K562 (cell line): ENCODE data around the gene KNL1. TPM values are rescaled to one million over a fixed set of nuclear protein-coding genes. Genes with fewer than 3 reads are reported as not detected.
A peak's percentile ranks its signal among the peaks of the same experiment; 100 is the strongest.

Experiments
- ATAC-seq: fragments of 200-7000 bp; cut with Tn5 transposase; 3 replicates; pipeline ENCODE4 v1.9.1; 2020; ENCODE audit warnings: moderate library complexity
- BruUV-seq: library from RNA; stranded (reverse); fragments of 400-500 nt; replicated peaks from 2 replicates; lab custom pipeline; 2021; lab: Mats Ljungman, UMichigan
- CTCF ChIA-PET: fragments of 300-600 bp; formaldehyde crosslinking; extraction: SDS; loops from one replicate; lab custom pipeline; 2021; ENCODE audit warnings: low intra/inter-chr PET ratio; lab: Yijun Ruan, JAX
- POLR2A ChIA-PET: fragments of 300-600, 350-650 bp; sonication (Branson Sonifier 250); formaldehyde crosslinking; extraction: SDS; loops from one replicate; lab custom pipeline; 2021; ENCODE audit warnings: antibody characterized with exemption, inconsistent platforms; lab: Yijun Ruan, JAX
- DNase-seq, 4 experiments: peaks; one replicate each; pipeline versions ENCODE4 v3.0.0 to v3.0.0-alpha.2; 2011 to 2018; ENCODE audit warnings: low spot score in 3 of 4, mixed read lengths in 3 of 4; ENCODE audit errors: extremely low read depth in 1 of 4
- FAIRE-seq: peaks from 2 replicates; lab custom pipeline; 2011; peaks lifted over from hg19 to GRCh38; lab: Jason Lieb, UNC
- H2AFZ ChIP-seq: 2 replicates; pipeline ENCODE4 v1.6.0; 2011; ENCODE audit warnings: low read depth, low read length, control low read depth, inconsistent platforms
- H3K27ac ChIP-seq: fragments of 200-600 bp; 3 replicates; pipeline ENCODE4 v1.8.0; 2011; ENCODE audit warnings: low read depth, mild to moderate bottlenecking, control low read depth, inconsistent platforms, low read length, moderate library complexity, mixed read lengths; ENCODE audit errors: extremely low read depth
- H3K27me3 ChIP-seq, 2 experiments: fragments of 300-600 bp in 1 of 2; 2 replicates in 1 of 2; 3 replicates in 1 of 2; pipeline versions ENCODE4 v1.6.0 to v1.8.0; 2011; ENCODE audit warnings: inconsistent platforms in 2 of 2, low read length in 2 of 2, mild to moderate bottlenecking in 1 of 2, mixed read lengths in 1 of 2, moderate library complexity in 1 of 2; ENCODE audit not compliant: control insufficient read depth in 2 of 2, insufficient read depth in 2 of 2
- H3K36me3 ChIP-seq: fragments of 300-600 bp; 3 replicates; pipeline ENCODE4 v1.8.0; 2011; ENCODE audit warnings: mild to moderate bottlenecking, low read length, inconsistent platforms; ENCODE audit not compliant: control insufficient read depth, insufficient read depth
- H3K4me1 ChIP-seq, 2 experiments: fragments of 200-600 bp in 1 of 2; replicated peaks in 1 of 2; 2 replicates in 1 of 2; 3 replicates in 1 of 2; pipeline versions ENCODE4 v1.5.1 to v1.8.0; 2011; ENCODE audit warnings: inconsistent platforms in 2 of 2, low read length in 2 of 2, mild to moderate bottlenecking in 1 of 2, mixed read lengths in 1 of 2, moderate library complexity in 1 of 2; ENCODE audit not compliant: control insufficient read depth in 2 of 2, insufficient read depth in 2 of 2
- H3K4me2 ChIP-seq: 2 replicates; pipeline ENCODE4 v1.6.1; 2011; ENCODE audit warnings: low read length, control low read depth, inconsistent platforms, mixed read lengths; ENCODE audit not compliant: insufficient read depth
- H3K4me3 ChIP-seq: fragments of 200-600 bp; sonication (generic), shearing (Covaris generic); 2 replicates; pipeline ENCODE4 v1.5.1; 2016; ENCODE audit warnings: control low read depth, inconsistent platforms
- H3K79me2 ChIP-seq: fragments of 200-600 bp; 3 replicates; pipeline ENCODE4 v1.8.0; 2011; ENCODE audit warnings: low read length, inconsistent platforms; ENCODE audit not compliant: control insufficient read depth, insufficient read depth
- H3K9ac ChIP-seq, 2 experiments: 2 replicates each; pipeline versions ENCODE4 v1.6.0 to v1.6.1; 2011; ENCODE audit warnings: low read depth in 2 of 2, low read length in 2 of 2, control low read depth in 1 of 2, inconsistent platforms in 1 of 2, mild to moderate bottlenecking in 1 of 2, mixed read lengths in 1 of 2; ENCODE audit not compliant: insufficient read depth in 1 of 2
- H3K9me1 ChIP-seq: one replicate; pipeline ENCODE4 v1.6.0; 2011; ENCODE audit warnings: inconsistent platforms, mild to moderate bottlenecking, low read length, moderate library complexity; ENCODE audit not compliant: control insufficient read depth, insufficient read depth
- H3K9me3 ChIP-seq: replicated peaks from 2 replicates; pipeline ENCODE4 v1.5.1; 2011; ENCODE audit warnings: low read depth, low read length, inconsistent platforms; ENCODE audit not compliant: control insufficient read depth, insufficient read depth
- H4K20me1 ChIP-seq: replicated peaks from 2 replicates; pipeline ENCODE4 v1.6.1; 2011; ENCODE audit warnings: low read length, inconsistent platforms, mixed read lengths; ENCODE audit not compliant: control insufficient read depth, insufficient read depth
- ATF6 ChIP-seq: sonication (generic); formaldehyde crosslinking; IDR thresholded peaks from 2 replicates; pipeline ENCODE4 v1.4.0; 2020; ENCODE audit warnings: mild to moderate bottlenecking, missing genetic modification reagents
- BCOR ChIP-seq: fragments of 450-650 bp; IDR thresholded peaks from 2 replicates; pipeline ENCODE4 v1.6.1; 2016
- CBX5 ChIP-seq: IDR thresholded peaks from 2 replicates; pipeline ENCODE4 v1.6.1; 2014; ENCODE audit warnings: low read depth, borderline replicate concordance
- CREM ChIP-seq: IDR thresholded peaks from 2 replicates; pipeline ENCODE4 v1.6.1; 2014; ENCODE audit warnings: antibody characterized with exemption, low read depth
- ETS1 ChIP-seq: conservative IDR thresholded peaks from 2 replicates; pipeline ENCODE4 v1.6.1; 2011; ENCODE audit warnings: low read depth, mild to moderate bottlenecking, low read length; ENCODE audit not compliant: control insufficient read depth
- FOXP1 ChIP-seq: sonication (generic); formaldehyde crosslinking; IDR thresholded peaks from 2 replicates; pipeline ENCODE4 v1.8.0; 2022; ENCODE audit warnings: mild to moderate bottlenecking, missing genetic modification reagents
- GABPA ChIP-seq: fragments of 200-800 bp; sonication (Bioruptor generic); conservative IDR thresholded peaks from 2 replicates; pipeline ENCODE4 v1.6.1; 2016; ENCODE audit warnings: low read depth, missing genetic modification characterization, missing compliant biosample characterization
- GABPB1 ChIP-seq: sonication (generic); formaldehyde crosslinking; IDR thresholded peaks from 2 replicates; pipeline ENCODE4 v1.8.0; 2022; ENCODE audit warnings: mild to moderate bottlenecking, missing genetic modification reagents
- GTF2F1 ChIP-seq: IDR thresholded peaks from 2 replicates; pipeline ENCODE4 v1.6.1; 2011; ENCODE audit warnings: low read depth, low read length, improper control_type of control experiment
- HDAC1 ChIP-seq, 2 experiments: fragments of 450-650 bp; IDR thresholded peaks; 2 replicates each; pipeline ENCODE4 v1.6.1; 2016 to 2017; ENCODE audit warnings: inconsistent platforms in 1 of 2, mild to moderate bottlenecking in 1 of 2, moderate library complexity in 1 of 2
- PHF8 ChIP-seq: fragments of 200-600 bp; sonication (generic); IDR thresholded peaks from 2 replicates; pipeline ENCODE4 v1.6.1; 2012; ENCODE audit warnings: mixed run types, mild to moderate bottlenecking, inconsistent platforms, low read length, moderate library complexity, borderline replicate concordance
- PRDM10 ChIP-seq: fragments of 450-650 bp; IDR thresholded peaks from 2 replicates; pipeline ENCODE4 v1.6.1; 2018; ENCODE audit not compliant: partially characterized antibody
- RBBP5 ChIP-seq: fragments of 200-600 bp; sonication (generic); IDR thresholded peaks from 2 replicates; pipeline ENCODE4 v1.6.1; 2012; ENCODE audit warnings: borderline replicate concordance, mild to moderate bottlenecking, low read length, control low read depth, inconsistent platforms; ENCODE audit not compliant: insufficient read depth, poor library complexity, severe bottlenecking
- SRF ChIP-seq, 2 experiments: fragments of 250-450, 450-650 bp in 1 of 2; sonication (Bioruptor Pico) in 1 of 2; sonication (generic) in 1 of 2; formaldehyde crosslinking; IDR thresholded peaks; 2 replicates each; pipeline versions ENCODE4 v1.5.0 to v1.5.1; 2020 to 2022; ENCODE audit warnings: mild to moderate bottlenecking in 1 of 2, missing genetic modification reagents in 1 of 2
- STAT5B ChIP-seq: fragments of 250-450 bp; sonication (Bioruptor Pico); IDR thresholded peaks from 2 replicates; pipeline ENCODE4 v1.8.0; 2021; ENCODE audit warnings: mild to moderate bottlenecking, inconsistent platforms
- TARDBP ChIP-seq: fragments of 450-650 bp; IDR thresholded peaks from 2 replicates; pipeline ENCODE4 v1.6.1; 2016
- WGBS: fragments of 100-300 bp; shearing (Covaris generic); methylation state at CpG from one replicate; pipeline ENCODE4 v1.1.6; 2016; ENCODE audit warnings: low coverage, mixed read lengths; ENCODE audit not compliant: insufficient coverage; ENCODE audit errors: missing lambda C conversion rate; 5-methylcytosine and 5-hydroxymethylcytosine counted together
- in situ Hi-C: fragments of 300-500 bp; cut with MboI; formaldehyde crosslinking; loops from 4 replicates; pipeline ENCODE4 v1.15.0; 2018; ENCODE audit warnings: inconsistent platforms, mixed read lengths
- intact Hi-C: fragments of 100-400 bp; cut with micrococcal nuclease; formaldehyde crosslinking; loops from 2 replicates; pipeline ENCODE4 v1.14.2; 2022
- polyA plus RNA-seq, 8 experiments: library from polyadenylated mRNA; depleted of rRNA in 4 of 8; stranded (reverse) in 5 of 8; unstranded in 3 of 8; fragments of >200 nt; fragmentation: Nextera tagmentation in 2 of 8; fragmentation: Illumina TruSeq in 1 of 8; extraction: Ambion mirVana in 2 of 8; extraction: Trizol in 1 of 8; gene quantifications; 2 replicates each; pipeline versions ENCODE4 v1.2.1 to v1.2.3, GENCODE V29; 2011 to 2014; ENCODE audit warnings: inconsistent platforms in 1 of 8, missing spikeins in 1 of 8
- total RNA-seq, 7 experiments: library from RNA; depleted of rRNA in 6 of 7; stranded (reverse); fragments of >200 nt in 6 of 7; fragmentation: Illumina TruSeq in 2 of 7; extraction: Trizol in 2 of 7; gene quantifications; 2 replicates each; pipeline versions ENCODE4 v1.2.1 to v1.2.3, GENCODE V29; 2011 to 2021; ENCODE audit warnings: low replicate concordance in 1 of 7

The KNL1 gene
- total and polyA plus RNA-seq, 9 of the 15 experiments (the other 6 are each of a cell fraction or from before 2014, with no cell fraction given) = 14.5 to 65.4 (median 34.6) TPM

GRCh38 chr15:40594429-40594836 is 384 bp downstream of the KNL1 start:
- BruUV-seq = TSS peak; percentile 72
- CTCF ChIA-PET = no interaction called here
- in situ Hi-C loops = no loop called here
- TF ChIP-seq PHF8 = peak; percentile 30; the same call in 1 of the 2 replicates
- TF ChIP-seq TARDBP = no peak
- TF ChIP-seq GTF2F1 = no peak
- TF ChIP-seq ATF6 (CRISPR knock-in tag) = 0 out of 2 replicates have a peak, but pooled peaks have one; percentile 6
- peak; percentile 71 for TF ChIP-seq CREM
- no peak for TF ChIP-seq SRF (CRISPR knock-in tag; IDR thresholded peaks at IDR 0.05)
- TF ChIP-seq GABPA = peak; percentile 60; the same call in 1 of the 2 replicates
- peak; percentile 38 for TF ChIP-seq GABPB1 (CRISPR knock-in tag)
- TF ChIP-seq HDAC1 (IDR thresholded peaks at IDR 0.05) = peak in 1 of 2 experiments; percentile 69; a peak in 1 of 4 replicates
- TF ChIP-seq PRDM10 = peak; percentile 93
- peak; percentile 41; the same call in 1 of the 2 replicates for TF ChIP-seq BCOR
- peak; percentile 97 for TF ChIP-seq RBBP5
- TF ChIP-seq STAT5B (CRISPR knock-in tag) = no peak
- no peak for TF ChIP-seq CBX5
- peak; percentile 39; the same call in 1 of the 2 replicates for TF ChIP-seq ETS1
- TF ChIP-seq FOXP1 (CRISPR knock-in tag) = 0 out of 2 replicates have a peak, but pooled peaks have one; percentile 23

More at GRCh38 chr15:40594429-40594836, 384 bp downstream of the KNL1 start:
- peak overlapping the region; percentile 87 for H3K4me2 ChIP-seq
- ATAC-seq (peak; percentile 87), DNase-seq (peak; percentile 59 to 83 (median 70)), FAIRE-seq (no peak)
- H3K9ac ChIP-seq = peak overlapping the region; percentile 85 to 98
- H3K9me3 ChIP-seq = no peaks in the 10 kb centered on the region
- under 1% methylated on average over 31 of the region's 31 CpGs for WGBS
- H2AFZ ChIP-seq = peak overlapping the region; percentile 98
- no peaks in the 10 kb centered on the region for H3K9me1 ChIP-seq
- H3K27ac ChIP-seq = peak overlapping the region; percentile 88
- peaks cover 13 to 16% of the 10 kb centered on the region in 2 experiments; a peak in 4 of 5 replicates for H3K4me1 ChIP-seq
- POLR2A ChIA-PET = interaction anchor here (0.7 kb wide), 1 partner anchor 146 kb away, joined by 3 read pairs; no protein-coding TSS in a partner anchor
- intact Hi-C loops = loop anchor here (1.0 to 10.0 kb wide), 4 partner anchors 27 to 300 kb away; partner anchors contain the start of genes C15orf62, GCHFR and VPS18
- no peaks in the 10 kb centered on the region for H4K20me1 ChIP-seq
- no peaks in the 10 kb centered on the region for H3K27me3 ChIP-seq
- H3K79me2 ChIP-seq = peaks cover 54% of the 10 kb centered on the region
- peaks cover 7% of the 10 kb centered on the region; the same call in 1 of the 3 replicates for H3K36me3 ChIP-seq
- H3K4me3 ChIP-seq = peak overlapping the region; percentile 74
